Bronchial smooth muscle cell (primary cell): ENCODE results near the gene CETN3. TPM values are rescaled to one million over a fixed set of nuclear protein-coding genes. Genes with fewer than 3 reads are reported as not detected.

ENCODE experiments used
- total RNA-seq: library from RNA; depleted of rRNA; stranded (reverse); fragments of >200 nt; gene quantifications from 2 replicates; pipeline ENCODE4 v1.2.1, GENCODE V29; 2014

CETN3 gene
- total RNA-seq: 12.3 and 15.4 TPM in 2 replicates

GRCh38 chr5:90409318-90410177 lies at the start of gene CETN3:
CETN3 (minus strand) TSS chr5:90409756; CDS start chr5:90409661, 95 bp downstream.

Other genes starting within 250 kb of the CETN3 start
- gene MBLAC2, start 65.0 kb upstream of the CETN3 start, total RNA-seq: 2.8 and 3.0 TPM in 2 replicates
- 2.7 and 4.7 TPM in 2 replicates for gene POLR3G, start 65.1 kb upstream of the CETN3 start, total RNA-seq
- gene LYSMD3, start 119.8 kb upstream of the CETN3 start, total RNA-seq: 11.6 and 12.6 TPM in 2 replicates
- gene ADGRV1, start 149.0 kb upstream of the CETN3 start, total RNA-seq: 0.16 and 0.17 TPM in 2 replicates